Epithelial cell of proximal tubule (primary cell): ENCODE results near the gene RBP3. TPM values are rescaled to one million over a fixed set of nuclear protein-coding genes. Genes with fewer than 3 reads are reported as not detected.

Experiments
- DNase-seq: peaks from one replicate; pipeline ENCODE4 v3.0.0-alpha.2; 2011; ENCODE audit warnings: low read depth
- H3K4me3 ChIP-seq: 2 replicates; pipeline ENCODE4 v1.5.1; 2011; ENCODE audit warnings: low read depth, mild to moderate bottlenecking, low read length
- CTCF ChIP-seq: conservative IDR thresholded peaks from 2 replicates; pipeline ENCODE4 v1.5.1; 2012; ENCODE audit warnings: low read depth, mild to moderate bottlenecking, low read length
- total RNA-seq: library from RNA; depleted of rRNA; stranded (reverse); fragments of >200 nt; gene quantifications from 2 replicates; pipeline ENCODE4 v1.2.3, GENCODE V29; 2015

RBP3 gene
- total RNA-seq, 1 donor from 2014 or later: not detected

- TF ChIP-seq CTCF: no peak
- no peak for DNase-seq
These were observed 38.1 kb upstream of the RBP3 start for GRCh38 chr10:47310090-47310505.

DNA sequence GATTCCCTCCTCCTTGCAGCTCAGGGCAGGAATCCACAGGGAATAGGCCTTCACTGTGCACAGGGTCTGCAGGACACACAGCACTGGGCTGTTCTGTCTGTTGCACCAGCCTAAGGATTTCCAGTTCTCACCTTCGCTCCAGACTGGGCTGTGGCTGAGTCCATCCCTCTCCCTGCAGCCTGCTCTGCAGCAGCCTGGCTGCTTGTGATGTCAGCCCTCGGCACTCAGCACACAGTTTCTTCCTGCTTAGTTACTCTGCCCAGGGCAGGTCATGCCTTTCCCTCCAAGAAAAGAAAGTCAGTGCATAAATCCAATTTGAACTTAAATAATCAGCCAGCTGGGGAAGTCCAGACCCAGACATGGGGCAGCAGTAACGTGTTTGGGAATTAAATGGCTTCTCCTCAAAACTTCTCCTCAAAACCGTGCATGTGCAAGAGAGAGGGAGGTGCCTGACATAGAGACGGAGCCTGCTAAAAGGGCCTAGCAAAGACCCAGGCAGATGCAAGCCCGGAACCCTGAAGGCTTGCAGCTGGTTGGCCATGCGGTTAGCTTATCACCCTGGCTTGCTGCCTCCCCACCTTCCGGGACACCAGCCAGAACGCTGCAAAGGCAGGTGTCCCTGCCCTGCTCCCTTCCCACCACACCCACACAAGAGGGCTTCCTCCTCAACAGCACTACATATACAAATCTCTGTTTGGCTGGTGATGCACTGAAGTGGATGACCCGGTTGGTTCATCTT is 36.8 kb upstream of the RBP3 start:
- H3K4me3 ChIP-seq: no peak overlapping the region
- no peak for DNase-seq
- no peak for TF ChIP-seq CTCF

More at GRCh38 chr10:47310090-47310505, 38.1 kb upstream of the RBP3 start:
- no peak overlapping the region for H3K4me3 ChIP-seq

- H3K4me3 ChIP-seq: no peak overlapping the region
- DNase-seq: no peak
- TF ChIP-seq CTCF: peak; percentile 86
These were observed 36.1 kb upstream of the RBP3 start for GRCh38 chr10:47311932-47312662.

- H3K4me3 ChIP-seq: no peak overlapping the region
- TF ChIP-seq CTCF: no peak
- DNase-seq: no peak
These were observed 35.5 kb upstream of the RBP3 start for GRCh38 chr10:47312663-47312995.

DNA sequence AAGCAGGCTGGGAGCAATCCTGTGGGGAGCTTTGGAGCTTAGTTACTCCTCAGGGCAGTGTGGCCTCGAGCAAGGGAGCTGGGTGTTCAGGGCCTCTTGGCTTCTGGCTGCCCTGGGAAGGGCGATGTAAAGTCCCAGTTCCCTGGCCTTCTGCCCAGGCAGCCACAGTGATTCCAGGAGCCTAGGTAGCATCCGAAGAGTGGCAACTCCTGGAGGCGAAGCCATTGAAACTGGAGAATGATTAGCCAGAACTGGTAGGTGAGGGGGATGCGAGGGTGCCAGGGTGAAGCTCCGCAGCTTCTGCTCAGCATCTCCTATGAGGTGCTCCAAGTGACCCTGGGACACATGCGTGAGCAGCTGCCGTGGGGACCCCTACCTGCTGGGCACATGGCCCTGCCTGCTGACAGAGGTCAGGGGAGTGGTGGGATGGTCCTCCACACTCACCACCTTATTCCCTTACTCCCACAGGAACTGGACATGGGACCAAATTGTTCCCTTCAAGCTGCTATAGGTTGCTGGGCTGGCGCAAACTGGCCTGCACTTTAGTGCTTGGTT is 33.7 kb upstream of the RBP3 start:
- no peak overlapping the region for H3K4me3 ChIP-seq
- TF ChIP-seq CTCF: no peak
- no peak for DNase-seq

- DNase-seq: no peak
- no peak overlapping the region for H3K4me3 ChIP-seq
- TF ChIP-seq CTCF: no peak
These were observed 32.7 kb upstream of the RBP3 start for GRCh38 chr10:47315421-47315820.

DNA sequence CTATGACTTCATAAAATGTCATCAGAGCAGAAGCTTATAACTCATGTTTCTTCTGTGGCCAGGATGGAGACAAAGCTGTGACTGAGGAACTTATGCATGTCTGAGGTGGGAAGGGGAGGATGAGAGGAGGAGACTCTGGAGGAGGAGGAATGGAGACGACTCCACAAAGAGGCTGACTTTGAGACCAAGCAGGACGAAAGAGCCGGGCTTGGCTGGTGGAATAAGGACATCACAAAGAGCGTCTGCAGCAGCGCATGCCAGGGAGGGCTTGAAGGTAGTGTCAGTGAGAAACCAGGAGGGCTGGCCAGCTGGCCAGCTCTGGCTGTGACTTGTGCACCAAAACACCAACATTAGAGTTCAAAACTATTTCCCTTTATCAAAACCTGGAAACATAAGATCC is 32.0 kb upstream of the RBP3 start:
- no peak for DNase-seq
- no peak for TF ChIP-seq CTCF
- H3K4me3 ChIP-seq: no peak overlapping the region
